Body of pancreas (tissue), 4 donors: ENCODE measurements around the gene PDE1C. TPM values are rescaled to one million over a fixed set of nuclear protein-coding genes. Genes with fewer than 3 reads are reported as not detected.

Source experiments
- ATAC-seq: fragments of 150-250 bp; one replicate; pipeline ENCODE4 v1.9.1; 2016
- DNase-seq, 4 donors: peaks; one replicate each; pipeline ENCODE4 v3.0.0-alpha.2; 2019
- H3K27ac ChIP-seq, 4 donors: fragments of 200-600 bp; sonication (generic); 1 replicate in 3 of 4; 2 replicates in 1 of 4; pipeline versions ENCODE4 v1.5.1 to v1.6.1; 2016 to 2019; ENCODE audit warnings: mild to moderate bottlenecking in 1 of 4, mixed read lengths in 1 of 4, moderate library complexity in 1 of 4
- H3K27me3 ChIP-seq, 2 donors: fragments of 200-600 bp; sonication (generic); one replicate each; pipeline ENCODE4 v1.6.0; 2016; ENCODE audit warnings: mild to moderate bottlenecking in 1 of 2
- H3K36me3 ChIP-seq, 2 donors: fragments of 200-600 bp; sonication (generic); replicated peaks in 1 of 2; 2 replicates each; pipeline ENCODE4 v1.5.1; 2016; ENCODE audit warnings: low read depth in 2 of 2; ENCODE audit not compliant: insufficient read depth in 1 of 2
- H3K4me1 ChIP-seq: fragments of 200-600 bp; sonication (generic); one replicate; pipeline ENCODE4 v1.6.0; 2016
- H3K4me3 ChIP-seq, 2 donors: fragments of 200-600 bp; sonication (generic); 1 replicate in 1 of 2; 2 replicates in 1 of 2; pipeline ENCODE4 v1.5.1; 2016 to 2019
- H3K9me3 ChIP-seq, 3 donors: fragments of 200-600 bp; sonication (generic); 1 replicate in 2 of 3; 2 replicates in 1 of 3; pipeline ENCODE4 v1.5.1; 2016
- POLR2A ChIP-seq, 3 donors: fragments of 450-650 bp; IDR thresholded peaks; one replicate each; pipeline ENCODE4 v1.6.1; 2016; ENCODE audit warnings: antibody characterized with exemption in 3 of 3, mild to moderate bottlenecking in 2 of 3
- WGBS, 2 donors: methylation state at CpG; one replicate each; pipeline ENCODE4 v1.1.5; 2017; 5-methylcytosine and 5-hydroxymethylcytosine counted together
- intact Hi-C: fragments of 100-400 bp; cut with DNase I; formaldehyde crosslinking; loops from one replicate; pipeline ENCODE4 v1.15.1; 2023
- total RNA-seq, 2 donors: library from RNA; depleted of rRNA; stranded (reverse); fragments of >200 nt; gene quantifications; one replicate each; pipeline ENCODE4 v1.1.0, GENCODE V29; 2016
- TF ChIP-seq, protein P1 (sequence below), 7 experiments: fragments of 450-650 bp in 4 of 7; fragments of 200-600 bp in 3 of 7; sonication (generic) in 3 of 7; IDR thresholded peaks; one replicate each; pipeline ENCODE4 v1.5.1; 2016 to 2019; ENCODE audit warnings: antibody characterized with exemption in 7 of 7

PDE1C gene
- total RNA-seq, 2 donors from 2014 or later, result 1.8 to 4.9 TPM

DNA sequence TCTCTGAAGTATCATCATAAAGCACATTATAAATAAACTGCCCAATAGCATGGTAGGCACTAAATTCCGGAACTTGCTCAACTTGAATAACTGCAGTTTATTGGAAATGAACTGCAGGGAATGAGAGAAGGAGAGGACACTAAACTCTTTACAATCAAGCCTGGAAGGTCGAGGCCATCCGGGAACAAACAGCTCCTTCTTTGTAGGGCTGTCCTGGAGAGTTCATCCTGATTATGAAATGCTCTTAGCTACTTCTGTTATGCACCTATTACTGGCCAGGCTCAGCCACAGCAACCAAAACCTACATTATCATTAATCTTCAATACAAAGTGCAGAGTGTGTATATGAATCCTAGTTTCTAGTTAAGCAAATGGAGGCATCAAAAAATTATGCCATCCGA, 318.5 kb downstream of the PDE1C start:
- DNase-seq, result no peak
- no peak for ATAC-seq
- Histone ChIP-seq H3K4me1 (no peaks in the 10 kb centered on the region), H3K4me3 (no peak overlapping the region), H3K36me3 (no peaks in the 10 kb centered on the region), H3K9me3 (no peaks in the 10 kb centered on the region), H3K27me3 (no peaks in the 10 kb centered on the region), H3K27ac (no peak overlapping the region)
- WGBS, 2 donors, result 73 to 83% methylated on average over 4 of the region's 4 CpGs
- TF ChIP-seq POLR2A (IDR thresholded peaks at IDR 0.05), result no peak
- TF ChIP-seq, protein P1, sequence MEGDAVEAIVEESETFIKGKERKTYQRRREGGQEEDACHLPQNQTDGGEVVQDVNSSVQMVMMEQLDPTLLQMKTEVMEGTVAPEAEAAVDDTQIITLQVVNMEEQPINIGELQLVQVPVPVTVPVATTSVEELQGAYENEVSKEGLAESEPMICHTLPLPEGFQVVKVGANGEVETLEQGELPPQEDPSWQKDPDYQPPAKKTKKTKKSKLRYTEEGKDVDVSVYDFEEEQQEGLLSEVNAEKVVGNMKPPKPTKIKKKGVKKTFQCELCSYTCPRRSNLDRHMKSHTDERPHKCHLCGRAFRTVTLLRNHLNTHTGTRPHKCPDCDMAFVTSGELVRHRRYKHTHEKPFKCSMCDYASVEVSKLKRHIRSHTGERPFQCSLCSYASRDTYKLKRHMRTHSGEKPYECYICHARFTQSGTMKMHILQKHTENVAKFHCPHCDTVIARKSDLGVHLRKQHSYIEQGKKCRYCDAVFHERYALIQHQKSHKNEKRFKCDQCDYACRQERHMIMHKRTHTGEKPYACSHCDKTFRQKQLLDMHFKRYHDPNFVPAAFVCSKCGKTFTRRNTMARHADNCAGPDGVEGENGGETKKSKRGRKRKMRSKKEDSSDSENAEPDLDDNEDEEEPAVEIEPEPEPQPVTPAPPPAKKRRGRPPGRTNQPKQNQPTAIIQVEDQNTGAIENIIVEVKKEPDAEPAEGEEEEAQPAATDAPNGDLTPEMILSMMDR (IDR thresholded peaks at IDR 0.05), result no peak
- intact Hi-C loops, result no loop called here

DNA sequence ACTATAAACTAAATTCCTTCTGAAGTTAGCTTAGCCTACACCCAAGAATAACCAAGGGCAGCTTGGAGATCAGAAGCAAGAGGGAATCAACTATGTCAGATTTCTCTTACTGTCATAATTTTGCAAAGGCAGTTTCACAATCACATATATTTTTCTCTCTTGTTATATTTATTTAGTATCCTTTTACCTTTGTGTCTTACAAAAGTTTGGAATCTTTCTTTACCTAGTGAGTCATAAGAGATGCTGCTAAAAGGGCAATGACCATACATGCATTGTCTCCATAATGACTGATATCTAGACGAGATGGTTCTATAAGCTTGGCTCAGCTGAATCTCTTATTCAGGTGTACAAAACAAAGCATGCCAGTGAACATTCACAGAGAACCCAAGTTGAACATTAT, 322.1 kb downstream of the PDE1C start:
- 82 to 94% methylated on average over 1 of the region's 1 CpG for WGBS, 2 donors
- H3K4me1 ChIP-seq, result no peaks in the 10 kb centered on the region
- H3K27ac ChIP-seq, result no peak overlapping the region
- ATAC-seq (no peak), DNase-seq (no peak)
- no peaks in the 10 kb centered on the region for H3K27me3 ChIP-seq
- H3K36me3 ChIP-seq, result no peaks in the 10 kb centered on the region
- intact Hi-C loops, result loop anchor here (5.0 kb wide), 1 partner anchor 454 kb away; no protein-coding TSS in a partner anchor
- H3K4me3 ChIP-seq, result no peak overlapping the region
- TF ChIP-seq, protein P1 (IDR thresholded peaks at IDR 0.05), result no peak
- no peak for TF ChIP-seq POLR2A (IDR thresholded peaks at IDR 0.05)
- H3K9me3 ChIP-seq, result no peaks in the 10 kb centered on the region

DNA sequence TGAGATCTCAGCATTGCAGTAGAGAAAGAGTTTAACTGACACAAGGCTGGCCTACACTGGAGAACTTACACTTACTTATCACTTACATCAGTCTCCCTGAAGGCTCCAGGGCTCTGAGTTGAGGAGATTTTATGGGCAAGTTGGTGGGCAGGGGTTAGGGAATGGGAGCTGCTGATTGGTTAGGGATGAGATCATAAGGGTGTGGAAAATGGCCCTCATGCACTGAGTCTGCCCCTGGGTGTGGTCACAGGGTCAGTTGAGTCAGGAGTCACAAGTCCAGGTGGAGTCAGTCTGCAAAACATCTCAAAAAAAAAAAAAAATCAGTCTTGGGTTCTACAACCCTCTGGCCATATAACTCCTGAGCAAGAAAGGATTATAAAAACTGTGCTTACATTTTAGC, 322.7 kb downstream of the PDE1C start:
- ATAC-seq, result no peak
- H3K27ac ChIP-seq, result no peak overlapping the region
- intact Hi-C loops, result loop anchor here (5.0 kb wide), 1 partner anchor 455 kb away; no protein-coding TSS in a partner anchor
- no peaks in the 10 kb centered on the region for H3K9me3 ChIP-seq
- TF ChIP-seq POLR2A (IDR thresholded peaks at IDR 0.05), result no peak
- TF ChIP-seq, protein P1 (IDR thresholded peaks at IDR 0.05), result no peak
- no peaks in the 10 kb centered on the region for H3K4me1 ChIP-seq
- H3K27me3 ChIP-seq, result no peaks in the 10 kb centered on the region
- no peak overlapping the region for H3K4me3 ChIP-seq
- DNase-seq, result no peak
- H3K36me3 ChIP-seq, result no peaks in the 10 kb centered on the region

DNA sequence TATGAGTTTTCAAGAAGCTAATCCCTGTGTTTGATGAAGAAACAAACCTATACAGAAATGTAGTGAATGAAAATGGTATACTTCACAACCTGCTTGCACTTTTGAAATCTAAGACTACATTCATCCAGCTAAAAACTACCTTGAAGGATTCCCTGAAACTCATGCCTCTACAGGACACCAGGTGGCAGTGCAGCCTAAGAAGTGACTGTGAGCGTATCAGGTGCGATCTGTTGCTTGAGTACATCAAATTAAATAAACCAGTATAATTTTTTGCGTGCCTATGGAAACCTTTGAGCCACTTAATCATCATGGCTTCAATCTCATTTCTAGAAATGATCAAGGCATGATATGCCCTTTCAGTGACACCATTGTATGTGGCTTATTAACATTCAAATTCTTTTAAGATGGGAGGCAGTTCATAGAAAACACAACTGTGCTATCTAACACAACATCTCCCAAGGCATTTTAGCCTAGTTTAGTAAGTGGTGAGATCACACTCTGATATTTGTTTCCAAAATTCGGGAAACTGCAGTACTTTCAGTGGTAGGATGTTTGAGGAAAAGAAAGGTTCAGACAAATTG, 325.8 kb downstream of the PDE1C start:
- ATAC-seq, result peak; percentile 75

More for the DNA sequence above, 325.8 kb downstream of the PDE1C start:
- Histone ChIP-seq H3K9me3 (no peaks in the 10 kb centered on the region), H3K4me3 (no peak overlapping the region), H3K27ac (no peak overlapping the region), H3K4me1 (no peaks in the 10 kb centered on the region), H3K36me3 (no peaks in the 10 kb centered on the region), H3K27me3 (no peaks in the 10 kb centered on the region)
- WGBS, 2 donors, result 2 to 3% methylated on average over 4 of the region's 4 CpGs
- peak; percentile 57 to 71 (median 68) for DNase-seq
- TF ChIP-seq, protein P1 (IDR thresholded peaks at IDR 0.05), result peak; percentile 55 to 92 (median 88)
- TF ChIP-seq POLR2A (IDR thresholded peaks at IDR 0.05), result no peak
- intact Hi-C loops, result no loop called here
